SK-N-SH (cell line): ENCODE measurements around the gene CDKN1B.

Experiments
- CHD2 ChIP-seq: fragments of 150-350 bp; IDR thresholded peaks from 2 replicates; pipeline ENCODE4 v1.6.1; 2018; ENCODE audit warnings: low read length; ENCODE audit not compliant: partially characterized antibody
- EP300 ChIP-seq, 2 experiments: IDR thresholded peaks; 2 replicates each; pipeline versions ENCODE4 v1.4.0 to v1.6.1; 2012; ENCODE audit warnings: borderline replicate concordance in 1 of 2, low read depth in 1 of 2, low read length in 1 of 2
- GABPA ChIP-seq: IDR thresholded peaks from 2 replicates; pipeline ENCODE4 v1.4.0; 2012; ENCODE audit warnings: low read depth, mild to moderate bottlenecking
- MXI1 ChIP-seq: IDR thresholded peaks from 2 replicates; pipeline ENCODE4 v1.6.1; 2012; ENCODE audit warnings: mild to moderate bottlenecking, low read depth, low read length, improper control_type of control experiment
- NFIC ChIP-seq: IDR thresholded peaks from 2 replicates; pipeline ENCODE4 v1.4.0; 2012; ENCODE audit warnings: borderline replicate concordance
- RFX5 ChIP-seq: IDR thresholded peaks from 2 replicates; pipeline ENCODE4 v1.6.1; 2012; ENCODE audit warnings: mild to moderate bottlenecking, improper control_type of control experiment, low read length
- SMC3 ChIP-seq: IDR thresholded peaks from 2 replicates; pipeline ENCODE4 v1.6.1; 2012; ENCODE audit warnings: low read depth, low read length, improper control_type of control experiment
- TAF1 ChIP-seq: IDR thresholded peaks from 2 replicates; pipeline ENCODE4 v1.6.1; 2012; ENCODE audit warnings: low read depth, mild to moderate bottlenecking, low read length, moderate library complexity, borderline replicate concordance
- TCF12 ChIP-seq: IDR thresholded peaks from 2 replicates; pipeline ENCODE4 v1.4.0; 2012
- TEAD4 ChIP-seq: IDR thresholded peaks from 2 replicates; pipeline ENCODE4 v1.4.0; 2012; ENCODE audit warnings: mild to moderate bottlenecking, borderline replicate concordance; ENCODE audit not compliant: insufficient read depth
- USF1 ChIP-seq: IDR thresholded peaks from 2 replicates; pipeline ENCODE4 v1.4.0; 2012; ENCODE audit warnings: low read depth, borderline replicate concordance
- TF ChIP-seq, protein P1 (sequence below): fragments of 150-350 bp; IDR thresholded peaks from 2 replicates; pipeline ENCODE4 v1.6.1; 2017; ENCODE audit warnings: antibody characterized with exemption, low read length, low read depth, borderline replicate concordance
- TF ChIP-seq, protein P2 (sequence below): fragments of 200-600 bp; sonication (generic); IDR thresholded peaks from 2 replicates; pipeline ENCODE4 v1.6.1; 2017; ENCODE audit warnings: antibody characterized with exemption, mild to moderate bottlenecking, moderate library complexity
- TF ChIP-seq, protein P3 (sequence below): IDR thresholded peaks from 2 replicates; pipeline ENCODE4 v1.4.0; 2012; ENCODE audit warnings: low read depth

GRCh38 chr12:12700254-12700653, 16.9 kb upstream of the CDKN1B start:
- TF ChIP-seq RFX5 (no peak), EP300 (IDR thresholded peaks at IDR 0.05; ENCODE audit: borderline replicate concordance in 1 of 2, low read depth in 1 of 2, low read length in 1 of 2) (no peak), TCF12 (no peak), GABPA (no peak), MXI1 (no peak), SMC3 (no peak), TAF1 (no peak), USF1 (no peak), CHD2 (no peak), TEAD4 (no peak), NFIC (no peak)
- TF ChIP-seq, protein P1, sequence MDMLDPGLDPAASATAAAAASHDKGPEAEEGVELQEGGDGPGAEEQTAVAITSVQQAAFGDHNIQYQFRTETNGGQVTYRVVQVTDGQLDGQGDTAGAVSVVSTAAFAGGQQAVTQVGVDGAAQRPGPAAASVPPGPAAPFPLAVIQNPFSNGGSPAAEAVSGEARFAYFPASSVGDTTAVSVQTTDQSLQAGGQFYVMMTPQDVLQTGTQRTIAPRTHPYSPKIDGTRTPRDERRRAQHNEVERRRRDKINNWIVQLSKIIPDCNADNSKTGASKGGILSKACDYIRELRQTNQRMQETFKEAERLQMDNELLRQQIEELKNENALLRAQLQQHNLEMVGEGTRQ = no peak
- TF ChIP-seq, protein P2, sequence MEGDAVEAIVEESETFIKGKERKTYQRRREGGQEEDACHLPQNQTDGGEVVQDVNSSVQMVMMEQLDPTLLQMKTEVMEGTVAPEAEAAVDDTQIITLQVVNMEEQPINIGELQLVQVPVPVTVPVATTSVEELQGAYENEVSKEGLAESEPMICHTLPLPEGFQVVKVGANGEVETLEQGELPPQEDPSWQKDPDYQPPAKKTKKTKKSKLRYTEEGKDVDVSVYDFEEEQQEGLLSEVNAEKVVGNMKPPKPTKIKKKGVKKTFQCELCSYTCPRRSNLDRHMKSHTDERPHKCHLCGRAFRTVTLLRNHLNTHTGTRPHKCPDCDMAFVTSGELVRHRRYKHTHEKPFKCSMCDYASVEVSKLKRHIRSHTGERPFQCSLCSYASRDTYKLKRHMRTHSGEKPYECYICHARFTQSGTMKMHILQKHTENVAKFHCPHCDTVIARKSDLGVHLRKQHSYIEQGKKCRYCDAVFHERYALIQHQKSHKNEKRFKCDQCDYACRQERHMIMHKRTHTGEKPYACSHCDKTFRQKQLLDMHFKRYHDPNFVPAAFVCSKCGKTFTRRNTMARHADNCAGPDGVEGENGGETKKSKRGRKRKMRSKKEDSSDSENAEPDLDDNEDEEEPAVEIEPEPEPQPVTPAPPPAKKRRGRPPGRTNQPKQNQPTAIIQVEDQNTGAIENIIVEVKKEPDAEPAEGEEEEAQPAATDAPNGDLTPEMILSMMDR = no peak
- TF ChIP-seq, protein P3, sequence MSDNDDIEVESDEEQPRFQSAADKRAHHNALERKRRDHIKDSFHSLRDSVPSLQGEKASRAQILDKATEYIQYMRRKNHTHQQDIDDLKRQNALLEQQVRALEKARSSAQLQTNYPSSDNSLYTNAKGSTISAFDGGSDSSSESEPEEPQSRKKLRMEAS = no peak
